Keratinocyte (primary cell): ENCODE results near the gene DTNBP1. TPM values are rescaled to one million over a fixed set of nuclear protein-coding genes. Genes with fewer than 3 reads are reported as not detected.

Experiments
- DNase-seq: peaks from one replicate; pipeline ENCODE4 v3.0.0-alpha.2; 2011; ENCODE audit warnings: low read depth, missing footprints, low spot score
- FAIRE-seq: peaks from 2 replicates; lab custom pipeline; 2011; peaks lifted over from hg19 to GRCh38; lab: Jason Lieb, UNC
- H2AFZ ChIP-seq: 2 replicates; pipeline ENCODE4 v1.6.0; 2012; ENCODE audit warnings: low read length, control low read depth, inconsistent platforms; ENCODE audit not compliant: control insufficient read depth
- H3K27ac ChIP-seq: 2 replicates; pipeline ENCODE4 v1.5.1; 2011; ENCODE audit warnings: low read length; ENCODE audit not compliant: control insufficient read depth, insufficient read depth
- H3K27me3 ChIP-seq: 3 replicates; pipeline ENCODE4 v1.6.0; 2011; ENCODE audit warnings: low read length; ENCODE audit not compliant: control insufficient read depth, insufficient read depth; ENCODE audit errors: extremely low read depth
- H3K36me3 ChIP-seq, 2 experiments: 2 replicates in 1 of 2; 3 replicates in 1 of 2; pipeline ENCODE4 v1.5.1; 2011; ENCODE audit warnings: low read length in 2 of 2, mild to moderate bottlenecking in 1 of 2; ENCODE audit not compliant: control insufficient read depth in 2 of 2, insufficient read depth in 2 of 2; ENCODE audit errors: extremely low read depth in 1 of 2
- H3K4me1 ChIP-seq: 3 replicates; pipeline ENCODE4 v1.5.1; 2011; ENCODE audit warnings: low read length; ENCODE audit not compliant: control insufficient read depth, insufficient read depth; ENCODE audit errors: extremely low read depth
- H3K4me2 ChIP-seq: 3 replicates; pipeline ENCODE4 v1.6.0; 2011; ENCODE audit warnings: low read depth, low read length; ENCODE audit not compliant: control insufficient read depth, insufficient read depth; ENCODE audit errors: extremely low read depth
- H3K4me3 ChIP-seq, 3 experiments: fragments of 200-600 bp in 1 of 3; sonication (generic) in 1 of 3; 2 replicates in 2 of 3; 3 replicates in 1 of 3; pipeline ENCODE4 v1.5.1; 2011 to 2016; ENCODE audit warnings: low read length in 3 of 3, mild to moderate bottlenecking in 3 of 3, control low read depth in 2 of 3, inconsistent platforms in 1 of 3, low read depth in 1 of 3, mixed read lengths in 1 of 3, mixed run types in 1 of 3, moderate library complexity in 1 of 3; ENCODE audit not compliant: control insufficient read depth in 2 of 3, insufficient read depth in 2 of 3; ENCODE audit errors: extremely low read depth in 1 of 3
- H3K79me2 ChIP-seq: 2 replicates; pipeline ENCODE4 v1.6.0; 2012; ENCODE audit warnings: low read length; ENCODE audit not compliant: control insufficient read depth, insufficient read depth
- H3K9ac ChIP-seq: 3 replicates; pipeline ENCODE4 v1.6.0; 2011; ENCODE audit warnings: low read length; ENCODE audit not compliant: control insufficient read depth, insufficient read depth; ENCODE audit errors: extremely low read depth
- H3K9me1 ChIP-seq: 3 replicates; pipeline ENCODE4 v1.6.0; 2011; ENCODE audit warnings: low read length; ENCODE audit not compliant: control insufficient read depth, insufficient read depth; ENCODE audit errors: extremely low read depth
- H3K9me3 ChIP-seq: 2 replicates; pipeline ENCODE4 v1.5.1; 2012; ENCODE audit warnings: low read depth, low read length; ENCODE audit not compliant: control insufficient read depth
- H4K20me1 ChIP-seq: 3 replicates; pipeline ENCODE4 v1.6.0; 2011; ENCODE audit warnings: low read length; ENCODE audit not compliant: control insufficient read depth, insufficient read depth; ENCODE audit errors: extremely low read depth
- CTCF ChIP-seq, 3 experiments: IDR thresholded peaks in 1 of 3; conservative IDR thresholded peaks in 1 of 3; optimal IDR thresholded peaks in 1 of 3; 2 replicates in 2 of 3; 3 replicates in 1 of 3; pipeline versions ENCODE3 to v1.5.1; 2011; ENCODE audit warnings: low read length in 3 of 3, mild to moderate bottlenecking in 3 of 3, moderate library complexity in 2 of 3, control low read depth in 1 of 3, inconsistent platforms in 1 of 3; ENCODE audit not compliant: insufficient read depth in 2 of 3; ENCODE audit errors: extremely low read depth in 1 of 3
- EZH2 ChIP-seq: IDR thresholded peaks from one replicate; pipeline ENCODE4 v1.6.1; 2012; ENCODE audit warnings: inconsistent platforms, mild to moderate bottlenecking, low read length, moderate library complexity
- dilution Hi-C: fragments of 300-500 bp; cut with MboI; formaldehyde crosslinking; loops from one replicate; pipeline ENCODE4 v1.7.0; 2020; ENCODE audit warnings: low sequenced_read_pairs; ENCODE audit not compliant: extremely low pct_ligation_motif_present
- polyA plus RNA-seq, 5 experiments: library from polyadenylated mRNA; depleted of rRNA in 3 of 5; stranded (reverse) in 3 of 5; stranded (forward) in 1 of 5; unstranded in 1 of 5; fragments of >200 nt; gene quantifications; 1 replicate in 1 of 5; 2 replicates in 3 of 5; 3 replicates in 1 of 5; pipeline versions ENCODE4 v1.2.1 to v1.2.3, GENCODE V29; 2011 to 2012; ENCODE audit warnings: missing spikeins in 2 of 5, low read depth in 1 of 5, low replicate concordance in 1 of 5

The DTNBP1 gene
- polyA plus RNA-seq, 1 donor (not counting 4 experiments of a cell fraction or from before 2014, with no cell fraction given), result 11.5 TPM

DNA sequence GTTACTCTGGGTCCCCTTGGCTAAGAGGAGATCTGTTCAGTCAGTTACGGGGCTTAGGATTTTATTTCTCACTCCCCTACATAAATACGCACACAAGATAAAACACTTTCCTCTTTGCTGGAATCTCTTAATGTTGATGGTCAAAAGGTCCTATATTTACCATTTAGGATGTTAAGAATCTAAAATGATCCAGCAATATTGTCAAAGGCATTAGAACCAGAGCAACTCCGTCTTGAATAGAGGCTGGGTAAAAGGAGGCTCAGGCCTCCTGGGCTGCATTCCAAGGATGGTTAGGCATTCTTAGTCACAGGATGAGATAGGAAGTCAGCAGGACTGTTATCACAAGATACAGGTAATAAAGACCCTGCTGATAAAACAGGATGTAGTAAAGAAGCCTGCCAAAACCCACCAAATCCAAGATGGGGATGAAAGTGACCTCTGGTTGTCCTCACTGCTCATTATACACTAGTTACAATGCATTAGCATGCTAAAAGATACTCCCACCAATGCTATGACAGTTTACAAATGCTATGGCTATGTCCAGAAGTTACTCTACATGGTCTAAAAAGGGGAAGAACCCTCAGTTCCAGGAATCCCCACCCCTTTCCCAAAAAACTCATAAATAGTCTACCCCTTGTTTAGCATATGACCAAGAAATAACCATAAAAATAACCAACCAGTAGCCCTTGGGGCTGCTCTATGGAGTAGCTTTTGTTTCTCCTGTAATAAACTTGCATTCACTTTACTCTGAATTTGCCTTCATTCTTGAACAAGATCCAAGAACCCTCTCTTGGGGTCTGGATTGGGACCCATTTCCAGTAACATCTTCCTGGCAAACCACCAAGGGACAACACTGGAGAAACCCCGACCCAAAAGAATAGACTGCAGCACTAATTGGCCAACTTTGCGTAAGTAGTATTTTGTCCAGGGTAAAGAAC is 107.5 kb downstream of the DTNBP1 start:
- Histone ChIP-seq H3K27me3 (no peaks in the 10 kb centered on the region), H3K4me1 (no peaks in the 10 kb centered on the region), H3K9me3 (no peaks in the 10 kb centered on the region), H3K9ac (no peak overlapping the region), H3K9me1 (no peaks in the 10 kb centered on the region), H3K79me2 (no peaks in the 10 kb centered on the region), H3K27ac (no peak overlapping the region), H4K20me1 (no peaks in the 10 kb centered on the region), H3K36me3 (no peaks in the 10 kb centered on the region), H2AFZ (no peak overlapping the region), H3K4me2 (no peak overlapping the region), H3K4me3 (no peak overlapping the region)
- FAIRE-seq (no peak), DNase-seq (no peak)
- dilution Hi-C loops, result no loop called here
- no peak for TF ChIP-seq CTCF (optimal IDR thresholded peaks at IDR 0.05 in 1 of 3, IDR thresholded peaks at IDR 0.05 in 1 of 3, conservative IDR thresholded peaks at IDR 0.05 in 1 of 3; ENCODE audit: extremely low read depth in 1 of 3, insufficient read depth in 2 of 3, low read length in 3 of 3)
- no peak for TF ChIP-seq EZH2

GRCh38 chr6:15554728-15555100 is 108.1 kb downstream of the DTNBP1 start:
- Histone ChIP-seq H3K27ac (no peak overlapping the region), H3K4me3 (no peak overlapping the region), H3K36me3 (no peaks in the 10 kb centered on the region), H3K4me2 (no peak overlapping the region), H3K79me2 (no peaks in the 10 kb centered on the region), H3K4me1 (no peaks in the 10 kb centered on the region), H3K9me1 (no peaks in the 10 kb centered on the region), H3K27me3 (no peaks in the 10 kb centered on the region), H3K9ac (no peak overlapping the region), H4K20me1 (no peaks in the 10 kb centered on the region), H2AFZ (no peak overlapping the region), H3K9me3 (no peaks in the 10 kb centered on the region)
- dilution Hi-C loops, result no loop called here
- no peak for DNase-seq
- TF ChIP-seq EZH2 (no peak), CTCF (optimal IDR thresholded peaks at IDR 0.05 in 1 of 3, IDR thresholded peaks at IDR 0.05 in 1 of 3, conservative IDR thresholded peaks at IDR 0.05 in 1 of 3; ENCODE audit: extremely low read depth in 1 of 3, insufficient read depth in 2 of 3, low read length in 3 of 3) (no peak)
- no peak for FAIRE-seq
